ENCODE measurements around the gene PRPS1.

PRPS1 gene

DNA sequence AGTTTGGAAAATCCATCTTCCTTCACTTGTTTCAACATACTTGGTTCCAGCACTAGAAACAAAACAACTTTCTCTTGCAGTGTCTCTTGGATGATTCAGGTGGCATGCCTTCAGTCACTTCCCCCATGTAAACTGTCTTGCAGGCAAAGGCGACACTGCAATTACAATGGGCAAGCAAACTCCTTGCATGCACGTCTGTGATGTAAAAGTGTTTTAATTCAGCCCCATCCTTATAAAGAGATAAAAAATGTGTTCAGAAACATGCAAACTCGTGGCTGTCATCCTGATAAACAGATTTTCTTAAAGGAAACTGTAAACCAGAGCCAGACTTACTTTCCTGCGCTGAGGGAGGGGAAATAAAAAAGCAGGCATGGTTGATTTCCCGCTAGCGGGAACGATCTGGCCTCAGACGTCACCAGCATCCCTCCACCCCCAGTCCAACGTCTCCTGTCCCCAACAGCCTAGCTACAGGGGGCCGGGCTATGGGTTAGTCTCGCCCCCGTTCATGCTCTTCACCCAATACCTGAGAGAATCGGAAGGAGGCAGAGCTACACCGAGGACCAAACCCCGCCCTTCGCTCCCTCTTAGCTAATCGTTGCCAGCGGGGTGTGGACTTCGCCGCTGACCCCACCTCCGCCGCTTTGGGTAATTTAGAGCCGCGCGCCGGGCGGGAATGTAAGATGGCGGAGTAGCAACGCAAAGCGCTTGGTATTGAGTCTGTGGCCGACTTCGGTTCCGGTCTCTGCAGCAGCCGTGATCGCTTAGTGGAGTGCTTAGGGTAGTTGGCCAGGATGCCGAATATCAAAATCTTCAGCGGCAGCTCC lies at the start of gene PRPS1:
TSS of gene PRPS1 (plus strand) at position 673 of the 824 bp plus-strand sequence. CDS start at position 792, 119 bp downstream.
- TF ChIP-seq, protein P1, sequence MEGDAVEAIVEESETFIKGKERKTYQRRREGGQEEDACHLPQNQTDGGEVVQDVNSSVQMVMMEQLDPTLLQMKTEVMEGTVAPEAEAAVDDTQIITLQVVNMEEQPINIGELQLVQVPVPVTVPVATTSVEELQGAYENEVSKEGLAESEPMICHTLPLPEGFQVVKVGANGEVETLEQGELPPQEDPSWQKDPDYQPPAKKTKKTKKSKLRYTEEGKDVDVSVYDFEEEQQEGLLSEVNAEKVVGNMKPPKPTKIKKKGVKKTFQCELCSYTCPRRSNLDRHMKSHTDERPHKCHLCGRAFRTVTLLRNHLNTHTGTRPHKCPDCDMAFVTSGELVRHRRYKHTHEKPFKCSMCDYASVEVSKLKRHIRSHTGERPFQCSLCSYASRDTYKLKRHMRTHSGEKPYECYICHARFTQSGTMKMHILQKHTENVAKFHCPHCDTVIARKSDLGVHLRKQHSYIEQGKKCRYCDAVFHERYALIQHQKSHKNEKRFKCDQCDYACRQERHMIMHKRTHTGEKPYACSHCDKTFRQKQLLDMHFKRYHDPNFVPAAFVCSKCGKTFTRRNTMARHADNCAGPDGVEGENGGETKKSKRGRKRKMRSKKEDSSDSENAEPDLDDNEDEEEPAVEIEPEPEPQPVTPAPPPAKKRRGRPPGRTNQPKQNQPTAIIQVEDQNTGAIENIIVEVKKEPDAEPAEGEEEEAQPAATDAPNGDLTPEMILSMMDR (IDR thresholded peaks at IDR 0.05; ENCODE audit: low read depth, low read length, missing control alignments), result no peak
- DNase-seq (ENCODE audit: low read depth), result peak; percentile 81
- in situ Hi-C loops (cut with HindIII; ENCODE audit: low sequenced_read_pairs), result no loop called here
- peak within 1 kb of the TSS; percentile 65 for H3K4me3 ChIP-seq (ENCODE audit: low read depth, low read length)

- no peak overlapping the region for H3K4me3 ChIP-seq (ENCODE audit: low read depth, low read length)
- no peak for DNase-seq (ENCODE audit: low read depth)
- TF ChIP-seq, protein P1 (IDR thresholded peaks at IDR 0.05; ENCODE audit: low read depth, low read length, missing control alignments), result no peak
- in situ Hi-C loops (cut with HindIII; ENCODE audit: low sequenced_read_pairs), result no loop called here
These were observed 48.4 kb upstream of the PRPS1 start for GRCh38 chrX:107579956-107580355.

DNA sequence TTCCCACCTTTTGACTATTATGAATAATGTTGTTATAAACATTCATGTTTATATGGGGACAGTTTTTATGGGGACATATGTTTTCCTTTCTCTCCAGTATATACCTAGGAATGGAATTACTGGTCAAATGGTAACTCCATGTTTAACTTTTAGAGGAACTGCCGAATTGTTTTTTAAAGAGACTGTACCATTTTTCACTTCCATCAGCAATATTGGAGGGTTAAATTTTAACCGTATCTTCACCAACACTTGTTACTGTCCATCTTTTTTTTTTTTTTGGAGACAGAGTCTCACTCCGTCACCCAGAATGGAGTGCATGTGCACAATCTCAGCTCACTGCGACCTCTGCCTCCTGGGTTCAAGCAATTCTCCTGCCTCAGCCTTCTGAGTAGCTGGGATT lies 46.4 kb upstream of the PRPS1 start:
- TF ChIP-seq, protein P1 (IDR thresholded peaks at IDR 0.05; ENCODE audit: low read depth, low read length, missing control alignments), result no peak
- in situ Hi-C loops (cut with HindIII; ENCODE audit: low sequenced_read_pairs), result no loop called here
- H3K4me3 ChIP-seq (ENCODE audit: low read depth, low read length), result no peak overlapping the region
- no peak for DNase-seq (ENCODE audit: low read depth)

- DNase-seq (ENCODE audit: low read depth), result no peak
- H3K4me3 ChIP-seq (ENCODE audit: low read depth, low read length), result no peak overlapping the region
- in situ Hi-C loops (cut with HindIII; ENCODE audit: low sequenced_read_pairs), result no loop called here
- TF ChIP-seq, protein P1 (IDR thresholded peaks at IDR 0.05; ENCODE audit: low read depth, low read length, missing control alignments), result no peak
These were observed 39.1 kb upstream of the PRPS1 start for GRCh38 chrX:107589243-107589642.

GRCh38 chrX:107596651-107597050 lies 31.7 kb upstream of the PRPS1 start:
- in situ Hi-C loops (cut with HindIII; ENCODE audit: low sequenced_read_pairs), result no loop called here
- no peak overlapping the region for H3K4me3 ChIP-seq (ENCODE audit: low read depth, low read length)
- TF ChIP-seq, protein P1 (IDR thresholded peaks at IDR 0.05; ENCODE audit: low read depth, low read length, missing control alignments), result no peak
- no peak for DNase-seq (ENCODE audit: low read depth)

GRCh38 chrX:107597264-107597663 lies 31.0 kb upstream of the PRPS1 start:
- in situ Hi-C loops (cut with HindIII; ENCODE audit: low sequenced_read_pairs), result no loop called here
- TF ChIP-seq, protein P1 (IDR thresholded peaks at IDR 0.05; ENCODE audit: low read depth, low read length, missing control alignments), result no peak

More at GRCh38 chrX:107597264-107597663, 31.0 kb upstream of the PRPS1 start:
- DNase-seq (ENCODE audit: low read depth), result no peak
- H3K4me3 ChIP-seq (ENCODE audit: low read depth, low read length), result no peak overlapping the region
